Measurements from ENCODE around the gene JAGN1.
"Not testable (repeated sequence)": the region's sequence is repeated elsewhere in the genome, so short reads cannot be mapped to it uniquely, and the experiment has no call there.

The JAGN1 gene

GRCh38 chr3:9918261-9919038 lies 28.0 kb downstream of the JAGN1 start:
- DNase-seq (ENCODE audit: low read depth): no peak

GRCh38 chr3:9928158-9928557 lies 37.7 kb downstream of the JAGN1 start:
- no peak for DNase-seq (ENCODE audit: low read depth)

DNA sequence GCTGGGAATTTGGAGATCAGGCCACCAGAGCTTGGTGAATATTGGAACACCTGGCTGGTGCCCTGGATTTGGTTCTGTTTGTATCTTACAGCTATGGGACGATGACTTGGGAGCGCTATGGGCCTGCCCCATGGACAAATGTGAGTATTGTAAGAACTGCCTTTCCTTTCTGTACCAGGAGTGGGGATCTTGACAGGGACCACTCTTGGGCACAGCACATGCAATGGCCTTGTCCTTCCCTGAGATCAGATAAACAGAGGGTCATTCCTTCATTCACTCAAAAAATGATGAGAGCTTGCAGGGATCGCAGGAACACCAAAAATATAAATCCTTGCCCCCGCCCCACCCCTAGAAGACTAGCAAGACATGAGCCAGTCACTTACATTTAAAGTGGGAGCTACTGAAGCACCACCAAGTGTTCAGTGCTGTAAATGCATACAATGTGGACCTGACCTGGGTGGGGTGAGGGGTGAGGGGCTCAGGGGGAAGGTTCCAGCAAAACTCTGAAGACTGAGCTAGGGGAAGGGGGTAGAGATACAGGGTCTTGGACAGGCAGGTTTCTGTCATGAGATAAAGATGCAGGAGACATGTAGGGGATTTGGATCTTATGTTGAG lies 40.5 kb downstream of the JAGN1 start:
- no peak for DNase-seq (ENCODE audit: low read depth)

DNA sequence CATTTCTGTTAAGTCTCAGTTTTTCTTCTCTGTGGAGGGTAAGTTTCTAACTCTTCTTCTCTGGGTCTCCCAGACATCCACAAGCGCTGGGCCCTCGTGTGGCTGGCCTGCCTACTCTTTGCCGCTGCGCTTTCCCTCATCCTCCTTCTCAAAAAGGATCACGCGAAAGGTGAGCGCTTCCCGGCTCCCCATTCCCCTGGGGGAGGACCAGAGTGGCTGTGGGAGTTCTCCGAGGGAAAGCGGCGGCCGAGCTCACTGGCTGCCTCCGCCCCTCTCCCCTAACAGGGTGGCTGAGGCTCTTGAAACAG lies 42.1 kb downstream of the JAGN1 start:
- DNase-seq (ENCODE audit: low read depth): no peak

GRCh38 chr3:9932843-9933560 lies 42.6 kb downstream of the JAGN1 start:
- DNase-seq (ENCODE audit: low read depth): peak; percentile 60

DNA sequence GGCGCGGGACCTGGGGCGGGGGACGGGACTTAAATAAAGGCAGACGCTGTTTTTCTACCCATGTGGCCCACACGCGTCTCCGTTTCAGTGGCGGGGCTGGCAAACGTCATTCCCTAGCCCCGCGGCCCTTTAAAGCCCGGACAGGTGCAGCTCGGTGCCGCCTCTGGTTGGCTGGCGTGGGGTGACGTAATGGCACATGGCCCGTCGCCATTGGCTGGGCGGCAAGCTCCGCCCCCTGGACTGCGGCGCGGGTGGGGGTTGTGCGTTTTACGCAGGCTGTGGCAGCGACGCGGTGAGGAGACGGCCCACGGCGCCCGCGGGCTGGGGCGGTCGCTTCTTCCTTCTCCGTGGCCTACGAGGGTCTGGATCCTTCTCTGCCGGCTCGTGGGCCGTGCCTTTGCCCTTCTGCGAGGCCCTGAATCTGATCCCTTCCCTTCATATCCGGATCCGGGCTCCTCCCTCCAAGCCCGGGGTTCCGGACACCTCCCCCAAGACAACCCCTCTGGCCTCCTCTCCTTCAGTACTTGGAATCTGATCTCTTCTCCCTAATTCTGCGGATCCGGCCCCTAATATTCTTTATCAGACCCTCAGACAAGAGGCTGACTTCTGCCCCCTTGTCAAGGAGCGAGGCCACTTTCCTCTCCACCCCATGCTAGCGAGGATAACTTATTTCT lies 43.3 kb downstream of the JAGN1 start, which contains the start of gene CRELD1:
CRELD1 (plus strand) TSS at position 274 of the 674 bp plus-strand sequence. CDS start 605 bp downstream, outside the sequence.
- peak; percentile 89 for DNase-seq (ENCODE audit: low read depth)

GRCh38 chr3:9934235-9934621 lies 43.8 kb downstream of the JAGN1 start:
- DNase-seq (ENCODE audit: low read depth): no peak

GRCh38 chr3:9934993-9935392 lies 44.6 kb downstream of the JAGN1 start:
- no peak for DNase-seq (ENCODE audit: low read depth)

GRCh38 chr3:9935966-9936510 lies 45.6 kb downstream of the JAGN1 start:
- DNase-seq (ENCODE audit: low read depth): no peak

DNA sequence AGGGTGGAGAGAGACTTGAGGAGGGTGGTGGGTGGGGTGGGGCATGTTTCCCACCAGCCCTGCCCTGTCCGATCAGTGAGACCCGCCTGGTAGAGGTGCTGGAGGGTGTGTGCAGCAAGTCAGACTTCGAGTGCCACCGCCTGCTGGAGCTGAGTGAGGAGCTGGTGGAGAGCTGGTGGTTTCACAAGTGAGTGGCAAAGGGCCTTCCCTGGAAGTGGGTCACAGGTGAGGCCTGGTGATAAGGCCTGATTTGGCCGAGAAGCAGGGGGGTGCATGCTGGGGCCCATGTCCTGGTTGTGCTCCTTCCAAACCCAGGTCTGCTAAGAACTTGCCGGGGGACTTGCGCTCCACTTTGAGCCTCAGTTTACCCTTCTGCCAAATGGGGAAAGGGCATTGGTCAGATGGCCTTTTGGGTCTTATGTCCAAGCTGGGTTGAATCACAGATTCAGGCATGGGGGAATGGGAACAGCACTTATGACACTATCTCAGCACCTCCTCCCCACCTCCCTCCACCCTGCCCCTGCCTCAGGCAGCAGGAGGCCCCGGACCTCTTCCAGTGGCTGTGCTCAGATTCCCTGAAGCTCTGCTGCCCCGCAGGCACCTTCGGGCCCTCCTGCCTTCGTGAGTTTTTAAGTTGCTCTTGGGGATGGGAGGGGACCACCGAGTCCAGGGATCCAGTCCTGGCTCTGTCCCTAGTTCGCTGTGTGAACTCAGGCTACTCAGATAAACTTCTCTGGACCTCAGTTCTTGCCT lies 47.3 kb downstream of the JAGN1 start:
- DNase-seq (ENCODE audit: low read depth): no peak

GRCh38 chr3:9938966-9939365 lies 48.6 kb downstream of the JAGN1 start:
- DNase-seq (ENCODE audit: low read depth): no peak

GRCh38 chr3:9939906-9940305 lies 49.5 kb downstream of the JAGN1 start:
- DNase-seq (ENCODE audit: low read depth): not testable (repeated sequence)

DNA sequence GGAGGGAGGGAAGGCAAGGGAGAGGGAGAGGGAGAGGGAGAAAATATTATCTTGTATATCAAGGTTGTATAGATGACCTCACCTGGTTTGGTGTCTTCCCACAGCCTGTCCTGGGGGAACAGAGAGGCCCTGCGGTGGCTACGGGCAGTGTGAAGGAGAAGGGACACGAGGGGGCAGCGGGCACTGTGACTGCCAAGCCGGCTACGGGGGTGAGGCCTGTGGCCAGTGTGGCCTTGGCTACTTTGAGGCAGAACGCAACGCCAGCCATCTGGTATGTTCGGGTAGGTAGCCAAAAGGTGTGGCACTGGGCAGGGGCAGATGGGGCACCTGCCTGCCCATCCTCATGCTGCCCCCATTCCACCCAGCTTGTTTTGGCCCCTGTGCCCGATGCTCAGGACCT lies 50.3 kb downstream of the JAGN1 start:
- no peak for DNase-seq (ENCODE audit: low read depth)

- DNase-seq (ENCODE audit: low read depth): no peak
Observed at GRCh38 chr3:9942164-9942563, 51.8 kb downstream of the JAGN1 start.

DNA sequence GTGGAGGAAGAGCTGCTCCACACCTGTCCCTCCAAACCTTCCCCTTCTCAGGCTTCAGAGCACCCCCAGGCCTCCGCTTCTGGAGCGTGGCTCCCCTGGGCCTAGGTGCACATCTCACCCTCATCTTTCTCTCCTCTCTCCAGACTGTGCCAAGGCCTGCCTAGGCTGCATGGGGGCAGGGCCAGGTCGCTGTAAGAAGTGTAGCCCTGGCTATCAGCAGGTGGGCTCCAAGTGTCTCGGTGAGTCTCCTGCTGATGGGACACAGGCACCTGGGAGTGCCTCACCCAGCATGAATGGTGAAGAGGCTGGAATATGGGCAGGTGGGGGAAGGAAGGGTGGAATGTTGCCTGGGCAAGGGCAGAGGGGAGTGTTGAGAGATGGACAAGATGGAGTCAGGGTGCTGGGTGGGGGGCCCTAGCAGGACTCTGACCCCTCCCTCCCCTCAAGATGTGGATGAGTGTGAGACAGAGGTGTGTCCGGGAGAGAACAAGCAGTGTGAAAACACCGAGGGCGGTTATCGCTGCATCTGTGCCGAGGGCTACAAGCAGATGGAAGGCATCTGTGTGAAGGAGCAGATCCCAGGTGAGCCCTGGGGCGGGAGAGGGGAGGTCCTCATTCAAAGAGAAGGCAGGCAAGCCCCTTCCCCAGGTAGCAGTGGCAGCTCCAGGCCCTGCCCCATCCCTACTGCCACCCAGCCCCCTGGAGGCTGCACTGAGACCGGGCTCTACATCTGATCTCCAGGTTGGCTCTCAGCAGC lies 52.7 kb downstream of the JAGN1 start:
- no peak for DNase-seq (ENCODE audit: low read depth)
